ENCODE results near the gene DENND6B. TPM values are rescaled to one million over a fixed set of nuclear protein-coding genes. Genes with fewer than 3 reads are reported as not detected.

DENND6B gene
- total and polyA plus RNA-seq, 2 of the 13 experiments (the other 11 are each of a cell fraction or from before 2014, with no cell fraction given) = 0.95 to 3.8 TPM

- peak; percentile 87; the same call in 1 of the 2 replicates for TF ChIP-seq ZNF414 (CRISPR knock-in tag; IDR thresholded peaks at IDR 0.05)
- TF ChIP-seq ZNF878 (CRISPR knock-in tag; IDR thresholded peaks at IDR 0.05) = no peak
- peak; percentile 56 for TF ChIP-seq MXD3 (CRISPR knock-in tag; IDR thresholded peaks at IDR 0.05)
- TF ChIP-seq FOXA3 (CRISPR knock-in tag; IDR thresholded peaks at IDR 0.05) = peak; percentile 85
- TF ChIP-seq PTBP1 (IDR thresholded peaks at IDR 0.05; ENCODE audit: low read depth, low read length, poor library complexity, severe bottlenecking) = peak; percentile 47
- no peak for TF ChIP-seq ZNF207 (IDR thresholded peaks at IDR 0.05; ENCODE audit: borderline replicate concordance)
- 0 out of 2 replicates have a peak, but pooled peaks have one; percentile 22 for TF ChIP-seq ZNF790 (CRISPR knock-in tag; IDR thresholded peaks at IDR 0.05; ENCODE audit: borderline replicate concordance)
- no peak for TF ChIP-seq TERF1 (CRISPR knock-in tag; IDR thresholded peaks at IDR 0.05)
- no peak for TF ChIP-seq ZNF512B (CRISPR knock-in tag; IDR thresholded peaks at IDR 0.05; ENCODE audit: borderline replicate concordance)
- peak; percentile 60; the same call in 1 of the 2 replicates for TF ChIP-seq ZNF616 (CRISPR knock-in tag; IDR thresholded peaks at IDR 0.05; ENCODE audit: low read depth)
- peak; percentile 99 for TF ChIP-seq RXRA (CRISPR knock-in tag; IDR thresholded peaks at IDR 0.05)
- no peak for TF ChIP-seq SMARCC2 (IDR thresholded peaks at IDR 0.05)
- TF ChIP-seq ZNF333 (CRISPR knock-in tag; IDR thresholded peaks at IDR 0.05; ENCODE audit: borderline replicate concordance) = no peak
- TF ChIP-seq ZNF335 (CRISPR knock-in tag; IDR thresholded peaks at IDR 0.05) = peak; percentile 78; the same call in 1 of the 2 replicates
- no peak for TF ChIP-seq PRMT3 (CRISPR knock-in tag; IDR thresholded peaks at IDR 0.05; ENCODE audit: borderline replicate concordance, low read depth)
- peak; percentile 48; the same call in 1 of the 2 replicates for TF ChIP-seq ZNF691 (CRISPR knock-in tag; IDR thresholded peaks at IDR 0.05; ENCODE audit: borderline replicate concordance, low read depth)
These were observed 33.1 kb downstream of the DENND6B start (continued) for GRCh38 chr22:50293441-50294318.

Measured in HepG2 (cell line).